ENCODE data around the gene LPP.

LPP gene

DNA sequence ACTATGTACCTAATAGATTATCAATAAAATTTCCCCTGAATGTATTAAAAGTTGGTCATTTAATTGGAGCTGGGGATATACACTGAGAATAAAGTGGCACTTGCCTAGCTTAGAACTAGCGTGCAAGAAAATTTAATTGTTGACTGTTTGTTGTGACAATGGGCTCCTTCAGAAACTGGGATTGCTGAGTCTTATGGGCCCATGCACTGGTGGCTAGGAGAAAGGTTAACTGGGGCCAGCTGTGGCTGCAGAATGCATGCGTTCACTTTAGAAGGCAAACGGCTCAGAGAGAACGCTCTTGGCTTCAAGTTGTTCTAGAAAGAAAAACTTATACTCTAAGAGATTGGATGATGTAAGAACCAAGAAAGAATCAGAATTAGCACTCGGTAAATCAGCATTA is 18.7 kb upstream of the LPP start:
- DNase-seq (ENCODE audit: low read depth) = no peak

GRCh38 chr3:188137051-188137450 is 16.9 kb upstream of the LPP start:
- peak; percentile 82 for DNase-seq (ENCODE audit: low read depth)

- no peak for DNase-seq (ENCODE audit: low read depth)
These were observed 14.5 kb upstream of the LPP start for GRCh38 chr3:188139466-188139865.

DNA sequence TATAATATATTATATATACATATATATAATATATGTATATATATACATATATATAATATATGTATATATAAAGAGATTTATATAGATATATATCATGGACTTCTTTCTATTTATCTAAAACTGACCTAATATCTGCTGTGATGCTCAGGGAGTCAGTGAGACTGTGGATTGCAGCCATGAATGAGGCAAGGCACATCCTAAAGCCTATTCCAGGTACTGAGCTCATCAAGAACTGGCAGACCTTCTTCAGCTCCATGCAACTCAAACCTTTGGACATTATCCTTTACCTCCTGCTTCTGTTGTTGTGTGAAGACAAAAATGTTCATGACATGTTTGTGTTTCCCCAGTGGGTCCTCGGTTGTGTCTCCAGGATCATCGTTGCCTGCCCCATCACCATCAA is 7.7 kb upstream of the LPP start:
- no peak for DNase-seq (ENCODE audit: low read depth)

DNA sequence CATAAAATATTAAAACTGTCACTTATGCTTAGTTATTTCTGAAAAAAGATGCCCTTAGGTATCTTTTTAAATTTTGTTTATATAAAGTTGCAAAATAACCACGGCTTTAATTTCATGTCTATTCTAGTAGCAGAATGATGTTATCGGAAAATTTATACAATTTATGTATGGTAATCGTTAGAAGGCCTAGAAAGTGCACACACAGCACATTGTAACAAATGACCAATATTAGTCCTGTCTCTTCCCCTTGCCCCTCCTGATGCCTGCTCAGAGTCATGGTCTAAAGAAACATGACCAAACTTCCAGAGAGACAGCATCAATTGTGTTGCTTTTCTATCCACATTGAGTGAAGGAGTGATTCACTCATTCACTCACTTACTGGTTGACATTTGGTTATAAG is 6.2 kb upstream of the LPP start:
- DNase-seq (ENCODE audit: low read depth) = no peak

DNA sequence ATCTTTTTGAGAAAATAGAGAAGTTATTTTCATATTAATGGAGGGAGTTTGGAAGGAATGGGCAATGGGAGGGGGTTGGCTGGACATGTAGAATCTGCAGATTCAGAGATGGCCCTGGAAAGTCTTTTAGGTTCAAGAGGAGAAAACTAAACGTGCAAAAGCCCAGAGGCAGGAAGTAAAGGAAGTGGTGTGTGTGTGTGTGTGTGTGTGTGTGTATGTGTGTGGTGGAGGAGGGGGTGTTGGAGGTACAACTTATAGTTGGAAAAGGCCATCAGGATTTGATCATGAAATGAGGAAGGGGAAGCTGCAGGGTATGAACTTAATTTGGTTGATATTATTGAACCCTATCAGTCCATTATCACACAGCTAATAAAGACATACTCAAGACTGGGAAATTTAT is 5.6 kb upstream of the LPP start:
- DNase-seq (ENCODE audit: low read depth) = no peak

DNA sequence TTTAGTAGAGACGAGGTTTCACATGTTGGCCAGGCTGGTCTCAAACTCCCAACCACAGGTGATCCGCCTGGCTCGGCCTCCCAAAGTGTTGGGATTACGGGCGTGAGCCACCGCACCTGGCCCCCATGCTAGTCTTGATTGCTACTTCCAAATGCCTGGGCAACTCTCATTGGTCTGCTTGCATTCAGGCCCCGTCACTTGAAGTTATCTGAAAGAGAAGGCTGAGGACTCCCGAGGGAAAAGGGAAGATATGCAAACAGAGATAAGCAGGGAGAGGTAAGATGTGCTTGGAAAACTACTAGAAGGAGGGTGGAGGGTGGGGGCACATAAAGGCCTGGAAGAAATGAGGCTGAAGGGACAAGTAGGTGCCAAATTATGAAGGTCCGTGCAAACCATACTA is 4.4 kb upstream of the LPP start:
- DNase-seq (ENCODE audit: low read depth) = no peak

- peak; percentile 35 for DNase-seq (ENCODE audit: low read depth)
These were observed 3.0 kb upstream of the LPP start for GRCh38 chr3:188150982-188151381.

DNA sequence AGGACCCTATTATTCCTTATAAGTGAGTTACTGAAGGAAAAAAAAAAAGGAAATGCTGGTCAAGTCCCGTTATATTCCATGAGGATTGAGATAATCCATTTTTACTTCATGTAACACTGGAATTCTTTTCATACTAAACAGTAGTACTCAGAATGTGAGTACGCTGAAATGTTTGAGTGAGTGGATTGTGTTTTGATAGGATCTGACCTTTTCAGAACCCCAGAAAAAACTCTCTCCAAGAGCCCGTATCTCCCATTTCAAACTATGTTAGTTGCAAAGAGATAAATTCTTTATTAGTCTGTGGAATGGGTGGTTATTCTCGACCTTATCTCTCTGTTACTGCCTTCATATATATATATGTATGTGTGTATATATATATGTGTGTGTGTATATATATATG is 2.5 kb upstream of the LPP start:
- DNase-seq (ENCODE audit: low read depth) = peak; percentile 75

DNA sequence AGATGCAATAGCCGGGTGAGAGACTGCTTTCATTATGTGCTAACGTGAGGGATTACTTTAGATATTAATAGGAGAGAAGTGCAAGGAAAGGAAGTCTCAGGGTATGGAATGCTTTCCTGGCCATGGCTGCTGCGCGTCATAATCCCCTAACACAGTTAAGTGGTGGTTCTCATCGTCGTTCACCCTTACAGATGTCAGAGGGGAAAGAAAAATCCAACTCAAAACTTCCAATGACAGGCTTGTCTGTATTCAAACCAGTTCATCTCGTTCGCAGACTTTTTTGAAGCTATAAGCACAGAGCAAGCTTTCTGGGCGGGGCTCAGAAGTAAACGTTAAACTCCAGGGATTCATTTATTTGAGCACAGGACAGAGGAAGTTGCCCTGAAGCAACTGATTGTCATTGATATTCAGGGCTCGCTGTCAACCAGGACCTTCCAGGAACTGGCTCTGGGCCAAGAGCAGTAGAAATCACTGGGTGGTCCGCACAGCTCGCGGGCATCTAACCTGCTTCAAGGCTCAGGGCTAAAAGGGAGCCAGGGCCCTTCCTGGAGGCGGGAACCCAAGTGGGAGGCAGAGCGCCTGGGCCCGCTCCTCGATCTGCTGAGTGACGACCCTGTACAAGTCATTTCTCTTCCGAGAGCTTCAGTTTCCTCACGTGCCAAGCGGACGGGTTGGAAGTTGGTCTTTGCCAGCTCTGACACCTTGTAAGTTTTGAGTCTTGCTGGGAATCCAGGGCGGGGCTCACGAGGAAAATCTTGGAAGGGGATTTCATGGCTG is 1.1 kb upstream of the LPP start:
- peak; percentile 57 for DNase-seq (ENCODE audit: low read depth)

DNA sequence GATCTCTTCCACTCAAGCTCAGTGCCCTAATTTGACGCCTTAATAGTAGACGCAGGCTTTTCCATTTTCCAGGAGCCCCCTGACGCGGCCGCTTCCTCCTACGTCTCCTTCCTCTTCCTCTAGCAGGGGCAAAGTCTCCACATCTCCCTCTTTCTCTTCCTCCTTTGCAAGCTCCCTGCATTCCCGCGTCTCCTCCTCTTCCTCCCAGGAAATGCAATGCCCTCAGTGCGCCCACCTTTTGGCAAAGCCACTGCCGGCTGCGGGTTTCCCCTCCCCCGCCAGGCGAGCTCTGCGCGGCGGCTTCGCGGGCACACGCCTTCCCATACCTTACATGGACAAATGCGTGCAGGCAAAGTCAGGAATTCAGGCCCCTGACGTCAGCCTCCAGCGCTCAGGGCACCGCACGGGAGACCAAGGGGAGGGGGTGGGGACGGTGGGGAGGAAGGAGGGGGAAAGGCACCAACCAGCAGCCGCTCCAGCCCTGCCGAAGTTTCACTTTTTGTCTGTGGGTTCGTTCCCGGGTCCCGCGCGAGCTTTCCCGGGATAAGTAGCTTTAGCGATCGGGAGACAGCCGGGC is 432 bp upstream of the LPP start:
- DNase-seq (ENCODE audit: low read depth) = peak; percentile 94

DNA sequence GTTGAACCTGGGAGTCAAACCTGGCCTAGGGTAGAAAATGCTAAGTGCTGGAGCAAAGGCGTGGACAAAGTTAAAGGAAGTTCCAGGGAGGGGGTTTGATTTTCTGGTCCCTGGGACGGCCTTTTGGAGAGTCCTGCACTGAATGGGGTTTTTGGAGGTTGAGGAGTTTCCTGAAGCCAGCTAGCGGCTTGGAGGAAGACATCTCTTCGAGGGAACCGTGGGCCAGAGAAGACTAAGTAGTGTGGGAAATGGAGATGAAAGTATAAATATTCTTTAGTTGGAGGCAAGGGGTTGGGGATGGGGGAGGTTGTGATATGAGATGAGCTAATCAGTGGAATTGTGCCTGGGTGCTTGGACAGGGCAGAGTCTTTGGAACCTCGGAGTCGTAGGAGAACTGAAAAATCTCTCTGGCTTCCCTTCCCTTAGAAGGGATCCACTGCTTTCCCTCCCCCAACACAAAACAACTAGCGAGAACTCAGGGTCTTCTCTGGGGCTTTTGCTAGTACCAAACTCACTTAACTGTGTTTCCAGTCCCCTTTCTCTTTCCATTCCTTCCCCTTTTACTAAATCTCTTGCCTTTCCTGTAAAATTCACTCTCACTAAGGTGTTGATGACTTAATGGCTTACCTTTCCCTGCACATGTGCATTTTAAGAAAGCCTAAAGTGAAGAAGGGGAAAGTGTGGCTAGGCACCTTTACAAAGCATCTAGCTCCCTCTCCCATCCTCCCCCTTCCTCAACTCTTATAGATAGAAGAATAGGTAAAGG is 1.0 kb downstream of the LPP start:
- peak; percentile 32 for DNase-seq (ENCODE audit: low read depth)

GRCh38 chr3:188156056-188156455 is 2.1 kb downstream of the LPP start:
- DNase-seq (ENCODE audit: low read depth) = no peak

GRCh38 chr3:188157407-188157806 is 3.5 kb downstream of the LPP start:
- DNase-seq (ENCODE audit: low read depth) = no peak

GRCh38 chr3:188157971-188158370 is 4.0 kb downstream of the LPP start:
- no peak for DNase-seq (ENCODE audit: low read depth)

DNA sequence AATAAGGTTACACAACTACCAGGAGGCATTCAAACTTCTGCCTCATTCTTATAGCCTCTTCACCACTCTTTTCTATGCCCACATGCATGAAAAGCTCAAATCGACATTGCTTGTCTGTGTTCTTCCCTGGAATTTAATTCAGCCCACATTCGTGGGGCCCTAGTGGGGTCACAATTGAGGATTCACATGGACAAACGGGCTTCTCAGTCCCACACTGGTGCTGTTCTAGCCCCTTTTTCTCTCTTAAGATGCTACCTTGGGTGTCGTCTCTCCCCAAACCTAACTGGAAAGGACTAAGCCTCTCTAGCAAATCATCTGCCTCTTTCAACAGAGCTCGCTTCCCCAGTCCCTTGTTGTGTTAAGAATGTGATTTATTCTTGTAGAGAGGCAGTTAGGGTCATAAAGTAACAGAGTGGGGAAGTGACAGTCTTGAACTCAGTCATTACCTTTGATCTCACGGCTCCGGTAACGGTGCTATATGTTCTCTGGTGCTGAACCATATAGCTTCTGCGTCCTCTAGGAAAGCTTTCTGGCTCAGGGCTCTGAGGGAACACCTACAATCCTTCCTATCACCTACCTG is 4.9 kb downstream of the LPP start:
- DNase-seq (ENCODE audit: low read depth) = no peak

DNA sequence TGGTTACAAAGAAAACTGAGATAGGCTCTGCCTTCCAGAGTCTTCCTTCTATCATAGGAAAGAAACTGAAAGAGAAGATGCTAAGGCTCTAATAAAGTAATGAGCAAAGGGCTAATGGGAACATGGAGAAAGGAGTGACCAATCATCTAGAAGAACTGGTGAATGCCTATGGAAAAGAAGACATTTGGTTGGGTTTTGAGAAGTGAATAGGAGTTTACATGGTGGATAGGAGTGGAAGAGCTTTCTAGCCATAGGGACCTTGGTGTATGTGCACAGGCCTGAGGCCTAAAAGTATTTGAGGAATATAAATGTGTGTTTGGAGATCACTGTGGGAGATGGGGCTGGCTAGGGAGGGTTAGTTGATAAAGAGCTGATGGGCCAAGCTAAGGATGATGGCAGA is 6.8 kb downstream of the LPP start:
- no peak for DNase-seq (ENCODE audit: low read depth)

- DNase-seq (ENCODE audit: low read depth) = no peak
These were observed 10.3 kb downstream of the LPP start for GRCh38 chr3:188164248-188164687.

DNA sequence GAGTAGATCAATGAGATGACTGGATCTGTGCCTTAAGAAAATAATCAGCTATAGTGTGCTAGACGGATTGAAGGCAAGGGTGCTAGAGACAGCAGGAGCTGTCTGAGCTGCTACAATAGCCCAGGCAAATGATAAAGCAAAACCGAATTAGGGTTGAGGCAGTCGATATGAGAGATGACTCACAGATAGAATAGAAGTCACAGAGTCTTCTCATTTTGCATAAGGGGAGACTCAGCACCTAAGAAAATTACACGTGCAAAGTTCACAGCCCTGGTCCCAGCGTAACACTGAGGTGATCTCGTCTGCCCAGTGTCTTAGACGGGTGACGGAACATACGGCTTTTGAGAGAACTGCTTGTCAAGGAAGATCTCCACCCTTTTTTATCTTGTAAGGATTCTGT is 11.6 kb downstream of the LPP start:
- no peak for DNase-seq (ENCODE audit: low read depth)

- DNase-seq (ENCODE audit: low read depth) = no peak
These were observed 12.5 kb downstream of the LPP start for GRCh38 chr3:188166441-188166840.

GRCh38 chr3:188168186-188168585 is 14.2 kb downstream of the LPP start:
- DNase-seq (ENCODE audit: low read depth) = no peak

DNA sequence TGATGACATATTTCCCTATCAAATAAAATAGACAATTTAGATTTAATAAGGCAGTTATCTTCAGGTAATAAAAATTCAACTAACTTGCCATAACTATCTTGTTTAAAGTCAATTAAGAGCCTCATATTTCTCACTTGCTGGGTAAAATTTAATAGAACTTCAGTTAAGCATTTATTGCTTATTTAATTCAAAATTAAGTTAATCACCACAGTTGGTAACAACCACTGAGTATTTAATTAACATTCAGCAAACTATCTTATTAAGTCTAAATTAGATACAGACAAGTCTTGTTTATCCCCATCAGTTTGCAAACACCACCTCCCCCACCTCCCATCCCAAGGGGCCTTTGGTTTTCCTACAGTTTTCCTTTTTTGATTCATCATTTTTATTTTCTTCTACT is 14.7 kb downstream of the LPP start:
- DNase-seq (ENCODE audit: low read depth) = no peak

All from amniotic epithelial cell (primary cell).